ENCODE data around the gene RNF138. TPM values are rescaled to one million over a fixed set of nuclear protein-coding genes. Genes with fewer than 3 reads are reported as not detected.

Gene RNF138
- polyA plus RNA-seq, 1 donor (not counting 4 experiments of a cell fraction or from before 2014, with no cell fraction given), result 18.0 TPM

- no peak overlapping the region for H3K9ac ChIP-seq (ENCODE audit: control insufficient read depth, extremely low read depth, insufficient read depth, low read length)
- no peaks in the 10 kb centered on the region for H3K9me3 ChIP-seq (ENCODE audit: control insufficient read depth, low read depth, low read length)
- no peaks in the 10 kb centered on the region for H3K4me1 ChIP-seq (ENCODE audit: control insufficient read depth, extremely low read depth, insufficient read depth, low read length)
- H3K27ac ChIP-seq (ENCODE audit: control insufficient read depth, insufficient read depth, low read length), result no peak overlapping the region
- no peak for FAIRE-seq
- H3K36me3 ChIP-seq (ENCODE audit: control insufficient read depth in 2 of 2, extremely low read depth in 1 of 2, insufficient read depth in 2 of 2, low read length in 2 of 2), result peaks cover 2 to 14% of the 10 kb centered on the region in 2 experiments
- no peaks in the 10 kb centered on the region for H3K9me1 ChIP-seq (ENCODE audit: control insufficient read depth, extremely low read depth, insufficient read depth, low read length)
- peaks cover 72% of the 10 kb centered on the region for H3K79me2 ChIP-seq (ENCODE audit: control insufficient read depth, insufficient read depth, low read length)
- H3K4me2 ChIP-seq (ENCODE audit: control insufficient read depth, extremely low read depth, insufficient read depth, low read depth, low read length), result no peak overlapping the region
- TF ChIP-seq CTCF (optimal IDR thresholded peaks at IDR 0.05 in 1 of 3, IDR thresholded peaks at IDR 0.05 in 1 of 3, conservative IDR thresholded peaks at IDR 0.05 in 1 of 3; ENCODE audit: extremely low read depth in 1 of 3, insufficient read depth in 2 of 3, low read length in 3 of 3), result no peak
- no peak for TF ChIP-seq EZH2 (IDR thresholded peaks at IDR 0.05; ENCODE audit: low read length)
- no peak overlapping the region for H2AFZ ChIP-seq (ENCODE audit: control insufficient read depth, low read length)
- no peak overlapping the region for H3K4me3 ChIP-seq (ENCODE audit: control insufficient read depth in 2 of 3, extremely low read depth in 1 of 3, insufficient read depth in 2 of 3, low read depth in 1 of 3, low read length in 3 of 3)
- no peak for DNase-seq (ENCODE audit: low read depth, low spot score)
- no peaks in the 10 kb centered on the region for H4K20me1 ChIP-seq (ENCODE audit: control insufficient read depth, extremely low read depth, insufficient read depth, low read length)
- H3K27me3 ChIP-seq (ENCODE audit: control insufficient read depth, extremely low read depth, insufficient read depth, low read length), result no peaks in the 10 kb centered on the region
- dilution Hi-C loops (cut with MboI; ENCODE audit: extremely low pct_ligation_motif_present, low sequenced_read_pairs), result no loop called here
Measured at GRCh38 chr18:32112826-32113225, 21.2 kb downstream of the RNF138 start.

- Histone ChIP-seq H3K4me3 (ENCODE audit: control insufficient read depth in 2 of 3, extremely low read depth in 1 of 3, insufficient read depth in 2 of 3, low read depth in 1 of 3, low read length in 3 of 3) (no peak overlapping the region), H3K27me3 (ENCODE audit: control insufficient read depth, extremely low read depth, insufficient read depth, low read length) (no peaks in the 10 kb centered on the region), H3K9me1 (ENCODE audit: control insufficient read depth, extremely low read depth, insufficient read depth, low read length) (no peaks in the 10 kb centered on the region), H3K36me3 (ENCODE audit: control insufficient read depth in 2 of 2, extremely low read depth in 1 of 2, insufficient read depth in 2 of 2, low read length in 2 of 2) (peaks cover 2 to 14% of the 10 kb centered on the region in 2 experiments), H2AFZ (ENCODE audit: control insufficient read depth, low read length) (no peak overlapping the region), H3K4me1 (ENCODE audit: control insufficient read depth, extremely low read depth, insufficient read depth, low read length) (no peaks in the 10 kb centered on the region), H3K79me2 (ENCODE audit: control insufficient read depth, insufficient read depth, low read length) (peaks cover 56% of the 10 kb centered on the region), H3K27ac (ENCODE audit: control insufficient read depth, insufficient read depth, low read length) (no peak overlapping the region), H3K9me3 (ENCODE audit: control insufficient read depth, low read depth, low read length) (no peaks in the 10 kb centered on the region), H3K9ac (ENCODE audit: control insufficient read depth, extremely low read depth, insufficient read depth, low read length) (no peak overlapping the region), H4K20me1 (ENCODE audit: control insufficient read depth, extremely low read depth, insufficient read depth, low read length) (no peaks in the 10 kb centered on the region), H3K4me2 (ENCODE audit: control insufficient read depth, extremely low read depth, insufficient read depth, low read depth, low read length) (no peak overlapping the region)
- dilution Hi-C loops (cut with MboI; ENCODE audit: extremely low pct_ligation_motif_present, low sequenced_read_pairs), result no loop called here
- no peak for DNase-seq (ENCODE audit: low read depth, low spot score)
- no peak for FAIRE-seq
- no peak for TF ChIP-seq EZH2 (IDR thresholded peaks at IDR 0.05; ENCODE audit: low read length)
- no peak for TF ChIP-seq CTCF (optimal IDR thresholded peaks at IDR 0.05 in 1 of 3, IDR thresholded peaks at IDR 0.05 in 1 of 3, conservative IDR thresholded peaks at IDR 0.05 in 1 of 3; ENCODE audit: extremely low read depth in 1 of 3, insufficient read depth in 2 of 3, low read length in 3 of 3)
Measured at GRCh38 chr18:32114293-32114942, 22.7 kb downstream of the RNF138 start.
